HG02970 (cell line): Measurements from ENCODE around the gene PTX4.

ENCODE experiments used
- ATAC-seq: cut with Tn5 transposase; IDR thresholded peaks from one replicate; pipeline ENCODE4 v1.9.1; 2021; ENCODE audit warnings: mild to moderate bottlenecking, moderate library complexity, moderate number of reproducible peaks; ENCODE audit not compliant: unreplicated experiment, low FRiP score

PTX4 gene

GRCh38 chr16:1501630-1502029 lies 12.9 kb upstream of the PTX4 start:
- no peak for ATAC-seq

- no peak for ATAC-seq
Observed at GRCh38 chr16:1500465-1501150, 11.9 kb upstream of the PTX4 start.

- no peak for ATAC-seq
Observed at GRCh38 chr16:1499756-1500464, 11.2 kb upstream of the PTX4 start.

GRCh38 chr16:1498899-1499676 lies 10.3 kb upstream of the PTX4 start:
- ATAC-seq, result no peak

GRCh38 chr16:1497014-1497598 lies 8.4 kb upstream of the PTX4 start:
- no peak for ATAC-seq

GRCh38 chr16:1496464-1496863 lies 7.7 kb upstream of the PTX4 start:
- ATAC-seq, result no peak

GRCh38 chr16:1495889-1496262 lies 7.1 kb upstream of the PTX4 start:
- ATAC-seq, result no peak

DNA sequence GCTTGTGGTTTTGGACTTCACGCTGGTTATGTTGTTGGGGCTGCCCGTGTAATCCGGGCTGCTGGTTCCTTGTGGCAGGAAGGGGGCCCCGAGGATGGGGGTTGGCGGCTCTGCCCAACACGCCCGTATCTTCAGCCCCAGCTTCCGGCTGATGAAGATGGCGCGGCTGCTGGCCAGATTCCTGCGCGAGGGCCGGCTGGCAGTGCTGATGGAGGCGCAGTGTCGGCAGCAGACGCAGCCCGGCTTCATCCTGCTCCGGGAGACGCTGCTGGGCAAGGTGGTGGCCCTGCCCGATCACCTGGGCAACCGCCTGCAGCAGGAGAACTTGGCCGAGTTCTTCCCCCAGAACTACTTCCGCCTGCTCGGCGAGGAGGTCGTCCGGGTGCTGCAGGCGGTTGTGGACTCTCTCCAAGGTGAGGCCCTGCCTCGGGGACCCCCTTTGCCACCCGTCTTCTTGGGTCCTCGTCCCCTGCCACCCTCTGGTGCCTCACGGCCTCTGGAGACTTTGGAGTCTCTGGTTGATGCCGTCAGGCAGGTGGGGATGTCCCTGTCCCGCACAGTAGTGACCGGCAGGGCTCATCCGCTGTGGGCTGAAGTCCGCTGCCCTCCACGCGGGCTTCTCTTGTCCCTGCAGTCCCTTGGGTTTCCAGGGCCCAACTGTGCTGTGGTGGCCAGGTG lies 6.6 kb upstream of the PTX4 start:
- ATAC-seq, result no peak

DNA sequence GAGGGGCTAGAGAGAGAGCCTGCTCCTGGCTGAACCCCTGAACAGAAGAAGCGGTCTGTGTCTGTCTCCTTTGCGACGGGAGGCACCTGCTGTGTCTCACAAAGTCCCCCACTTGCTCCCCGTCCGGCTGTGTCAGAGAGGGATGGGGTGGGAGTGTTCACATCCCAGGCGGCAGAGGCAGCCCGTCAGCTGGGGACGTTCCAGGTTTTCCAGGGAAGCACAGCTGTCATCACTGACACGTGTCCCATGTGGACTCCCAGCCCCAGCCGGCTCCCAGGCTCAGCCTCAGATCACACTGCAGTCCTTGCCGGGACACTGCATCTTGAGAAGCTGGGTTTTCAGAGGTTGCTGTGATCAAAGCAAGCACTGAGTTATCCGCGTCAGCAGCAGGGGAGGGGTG lies 6.0 kb upstream of the PTX4 start:
- ATAC-seq, result no peak

DNA sequence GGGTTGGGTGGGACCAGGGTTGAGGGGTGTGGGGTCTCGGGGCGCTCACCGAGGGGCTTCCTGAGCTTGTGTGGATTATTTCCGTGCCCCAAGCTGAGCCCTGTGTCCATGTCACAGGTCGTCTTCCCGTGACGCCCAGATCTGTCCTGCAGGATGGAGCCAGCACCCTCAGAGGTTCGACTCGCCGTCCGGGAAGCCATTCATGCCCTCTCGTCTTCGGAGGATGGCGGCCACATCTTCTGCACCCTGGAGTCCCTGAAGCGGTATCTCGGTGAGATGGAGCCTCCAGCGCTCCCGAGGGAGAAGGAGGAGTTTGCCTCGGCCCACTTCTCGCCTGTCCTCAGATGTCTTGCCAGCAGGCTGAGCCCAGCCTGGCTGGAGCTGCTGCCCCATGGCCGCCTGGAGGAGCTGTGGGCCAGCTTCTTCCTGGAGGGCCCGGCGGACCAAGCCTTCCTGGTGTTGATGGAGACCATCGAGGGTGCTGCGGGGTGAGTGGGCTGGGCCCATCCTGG lies 5.4 kb upstream of the PTX4 start:
- no peak for ATAC-seq

DNA sequence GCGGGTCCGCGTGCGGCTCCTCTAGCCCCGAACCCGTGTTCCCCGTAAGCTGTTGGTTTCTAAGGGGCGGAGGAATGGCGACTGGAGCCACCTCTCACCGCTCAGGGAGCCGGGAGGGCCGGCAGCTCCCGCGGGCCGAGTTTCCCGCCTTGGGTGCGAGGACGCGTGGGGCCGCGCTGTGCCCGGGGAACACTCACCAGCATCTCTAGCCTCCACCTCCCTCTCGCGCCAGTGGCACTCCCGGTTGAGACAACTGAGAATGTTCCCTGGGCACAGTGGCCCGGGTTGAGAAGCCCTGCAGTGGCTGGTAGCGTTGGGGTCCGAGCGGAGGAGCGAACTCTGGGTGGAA lies 5.0 kb upstream of the PTX4 start:
- no peak for ATAC-seq

DNA sequence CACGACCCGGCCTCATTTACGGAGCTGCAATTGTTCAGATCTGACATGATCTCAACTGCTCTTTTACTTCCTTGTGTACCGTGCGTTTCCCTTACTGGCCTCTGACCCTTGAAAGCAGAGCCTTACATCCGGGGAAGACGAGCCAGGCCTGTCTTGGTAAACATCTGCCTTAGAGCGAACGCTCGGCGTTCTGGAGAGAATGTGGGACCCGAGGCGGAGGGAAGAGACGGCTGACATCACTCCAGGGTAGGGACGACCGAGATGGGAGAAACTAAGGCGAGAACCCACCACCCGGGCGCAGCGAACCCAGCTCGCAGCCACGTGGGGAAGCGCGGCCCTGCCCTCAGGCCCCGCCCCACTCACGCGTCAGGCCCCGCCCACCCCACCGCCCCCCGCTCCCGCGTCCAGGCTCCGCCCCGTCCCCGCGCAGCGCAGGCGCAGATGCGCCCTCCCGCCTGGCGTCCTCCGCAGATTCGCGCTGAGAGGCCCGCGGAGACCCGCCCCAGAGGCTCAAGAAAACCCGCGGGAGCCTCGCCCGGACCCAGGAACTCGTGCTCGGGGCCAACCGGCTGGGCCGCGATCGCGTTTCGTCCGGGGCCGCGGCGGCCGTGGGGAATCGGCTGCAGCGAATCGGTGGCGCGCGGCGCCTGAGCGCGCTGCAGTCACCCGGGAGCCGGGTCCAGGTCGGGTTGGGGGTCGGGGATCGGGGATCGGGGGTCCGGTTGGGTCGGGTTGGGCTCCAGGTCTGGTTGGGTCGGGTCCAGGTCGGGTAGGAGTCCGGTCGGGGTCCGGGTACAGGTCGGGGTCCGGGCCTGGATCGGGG lies 4.4 kb upstream of the PTX4 start, which contains the start of gene TELO2:
TSS of gene TELO2 (plus strand) at position 438 of the 823 bp plus-strand sequence. CDS start 922 bp downstream, outside the sequence.
- ATAC-seq, result peak; percentile 64

DNA sequence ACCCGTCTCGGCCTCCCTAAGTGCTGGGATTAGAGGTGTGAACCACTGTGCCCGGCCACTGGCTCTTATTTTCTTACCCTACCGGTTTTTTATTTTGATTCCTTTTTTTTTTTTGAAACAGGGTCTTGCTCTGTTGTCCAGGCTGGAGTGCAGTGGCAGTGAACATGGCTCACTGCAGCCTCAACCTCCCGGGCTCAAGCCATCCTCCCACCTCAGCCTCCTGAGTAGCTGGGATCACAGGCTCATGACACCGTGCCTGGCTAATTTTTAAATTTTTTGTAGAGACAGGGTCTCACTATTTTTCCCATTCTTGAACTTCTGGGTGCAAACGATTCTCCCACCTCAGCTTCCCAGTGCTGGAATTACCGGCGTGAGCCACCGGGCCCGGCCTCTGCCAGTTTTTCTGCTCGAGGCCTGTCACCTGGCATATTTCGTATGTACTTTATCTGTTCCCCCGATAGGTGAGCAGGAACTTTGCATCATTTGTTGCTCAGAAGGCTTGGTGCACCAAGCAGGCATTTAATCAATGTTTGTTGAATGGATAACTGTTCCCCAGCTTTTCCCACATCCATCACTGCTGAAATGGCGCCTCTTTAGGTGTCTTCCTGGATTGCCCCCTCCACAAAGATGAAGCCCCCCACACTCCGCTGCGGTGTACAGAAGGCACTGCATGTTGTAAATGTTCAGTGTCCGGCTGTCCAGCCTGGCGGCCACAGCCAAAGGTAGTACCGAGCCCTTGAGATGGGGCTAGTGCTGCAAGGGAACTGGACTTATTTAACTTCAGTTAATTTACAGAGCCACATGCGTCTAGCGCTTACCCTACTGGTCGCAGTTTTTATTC lies 3.6 kb upstream of the PTX4 start:
- no peak for ATAC-seq

DNA sequence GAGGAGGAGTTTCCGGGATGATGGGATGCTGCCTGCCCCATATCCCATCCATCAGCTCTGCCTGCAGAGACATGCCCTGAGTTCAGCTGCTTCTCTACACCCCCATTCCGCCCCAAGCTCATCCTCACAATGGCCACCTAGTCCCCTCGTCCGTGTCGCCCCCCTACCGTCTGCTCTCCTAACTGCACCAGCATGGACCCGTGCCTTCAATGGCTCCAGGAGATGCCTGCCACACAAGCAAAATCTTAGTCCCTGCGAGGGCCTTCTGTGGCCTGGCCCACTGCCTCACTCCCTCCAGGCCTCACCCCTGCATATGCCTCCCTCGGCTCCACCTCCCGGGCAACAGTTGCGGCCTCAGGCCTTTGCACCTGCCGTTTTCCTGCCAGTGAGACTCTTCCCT lies 2.6 kb upstream of the PTX4 start:
- no peak for ATAC-seq

GRCh38 chr16:1489077-1489476 lies 333 bp upstream of the PTX4 start:
- ATAC-seq, result no peak

- no peak for ATAC-seq
Observed at GRCh38 chr16:1488054-1488601, 616 bp downstream of the PTX4 start.

DNA sequence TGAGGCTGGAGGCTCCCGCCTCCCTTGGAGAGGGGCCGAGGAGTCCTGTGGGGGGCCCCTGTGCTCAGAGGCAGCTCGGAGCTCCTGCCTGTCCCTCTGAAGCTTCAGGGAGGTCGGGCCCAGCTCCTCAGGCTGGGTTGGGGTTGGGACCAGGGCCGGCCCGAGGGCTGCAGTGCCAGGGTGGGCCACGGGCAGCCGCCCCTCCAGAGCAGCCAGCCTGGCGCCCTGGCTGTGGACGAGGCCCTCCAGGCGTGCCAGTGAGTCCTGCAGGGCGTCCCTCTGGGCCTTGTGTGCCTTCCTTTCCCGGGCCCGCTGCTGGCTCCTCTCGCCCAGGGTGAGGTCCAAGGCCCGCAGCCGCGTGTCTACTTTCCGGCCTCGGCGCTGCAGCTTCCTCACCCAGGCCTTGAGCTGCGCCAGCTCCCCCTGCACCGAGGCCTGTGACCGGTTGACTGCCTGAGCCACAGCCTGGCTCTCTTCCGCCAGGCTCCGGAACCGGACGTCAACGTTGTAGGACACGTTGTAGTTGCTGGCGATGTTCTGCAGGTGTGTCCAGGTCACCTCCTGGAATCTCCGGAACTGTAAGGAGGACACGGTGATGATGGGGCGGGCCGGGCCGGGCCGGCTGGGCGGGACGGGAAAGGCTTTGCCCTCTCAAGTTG lies 1.2 kb downstream of the PTX4 start:
- no peak for ATAC-seq
